ENCODE results near the gene APOBEC3H. TPM values are rescaled to one million over a fixed set of nuclear protein-coding genes. Genes with fewer than 3 reads are reported as not detected.

Gene APOBEC3H
- polyA plus RNA-seq, 1 donor from 2014 or later: 0.48 TPM

DNA sequence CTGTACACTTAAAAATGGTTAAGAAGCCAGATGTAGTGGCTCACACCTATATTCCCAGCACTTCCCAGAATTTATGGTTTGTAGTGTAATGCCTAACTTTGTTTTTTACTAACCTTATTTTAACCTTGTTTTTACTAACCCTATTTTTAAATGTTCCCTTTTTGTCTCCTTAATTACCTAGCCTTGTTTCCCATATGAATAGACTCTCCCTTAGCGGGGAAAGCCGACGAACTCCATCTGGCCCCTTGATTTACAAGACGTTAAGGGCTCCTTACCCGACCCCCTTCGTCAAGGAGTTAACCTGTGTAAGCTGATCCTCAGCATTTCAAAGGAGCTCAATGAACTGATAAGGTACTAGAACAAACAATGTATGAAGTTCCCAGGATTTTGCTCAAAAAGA lies 17.1 kb downstream of the APOBEC3H start:
- H3K36me3 Mint-ChIP-seq: no peaks in the 10 kb centered on the region
- H3K27me3 Mint-ChIP-seq: peaks cover 3% of the 10 kb centered on the region
- no peak overlapping the region for H3K4me3 Mint-ChIP-seq
- peaks cover 43 to 51% (median 47%) of the 10 kb centered on the region in 3 donors for H3K4me1 Mint-ChIP-seq
- peak overlapping the region in 2 of 3 donors; percentile 42 to 63 for H3K27ac Mint-ChIP-seq
- H3K9me3 Mint-ChIP-seq: no peaks in the 10 kb centered on the region

DNA sequence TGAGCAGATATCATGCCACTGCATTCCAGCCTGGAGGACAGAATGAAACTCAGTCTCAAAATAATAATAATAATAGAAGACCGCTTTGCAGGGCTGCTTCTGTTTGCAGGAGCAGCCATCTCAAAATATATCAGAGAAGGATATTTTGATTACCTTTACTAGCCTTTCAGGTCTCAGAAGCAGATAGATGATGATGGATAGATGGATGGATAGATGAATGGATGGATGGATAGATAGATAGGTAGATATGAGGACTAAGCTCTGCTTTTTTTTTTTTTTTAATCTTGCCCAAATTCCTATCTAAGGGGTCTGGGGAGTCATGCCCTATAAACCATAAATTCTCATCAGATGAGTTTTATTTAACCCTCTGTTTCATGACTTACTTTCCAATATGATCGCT lies 18.5 kb downstream of the APOBEC3H start:
- Mint-ChIP-seq H3K36me3 (no peaks in the 10 kb centered on the region), H3K9me3 (no peaks in the 10 kb centered on the region), H3K4me1 (peaks cover 42 to 51% (median 45%) of the 10 kb centered on the region in 3 donors), H3K4me3 (peak overlapping the region in 3 of 4 donors; percentile 51 to 86 (median 85)), H3K27ac (peak overlapping the region; percentile 30 to 89 (median 63)), H3K27me3 (peaks cover 3% of the 10 kb centered on the region)

DNA sequence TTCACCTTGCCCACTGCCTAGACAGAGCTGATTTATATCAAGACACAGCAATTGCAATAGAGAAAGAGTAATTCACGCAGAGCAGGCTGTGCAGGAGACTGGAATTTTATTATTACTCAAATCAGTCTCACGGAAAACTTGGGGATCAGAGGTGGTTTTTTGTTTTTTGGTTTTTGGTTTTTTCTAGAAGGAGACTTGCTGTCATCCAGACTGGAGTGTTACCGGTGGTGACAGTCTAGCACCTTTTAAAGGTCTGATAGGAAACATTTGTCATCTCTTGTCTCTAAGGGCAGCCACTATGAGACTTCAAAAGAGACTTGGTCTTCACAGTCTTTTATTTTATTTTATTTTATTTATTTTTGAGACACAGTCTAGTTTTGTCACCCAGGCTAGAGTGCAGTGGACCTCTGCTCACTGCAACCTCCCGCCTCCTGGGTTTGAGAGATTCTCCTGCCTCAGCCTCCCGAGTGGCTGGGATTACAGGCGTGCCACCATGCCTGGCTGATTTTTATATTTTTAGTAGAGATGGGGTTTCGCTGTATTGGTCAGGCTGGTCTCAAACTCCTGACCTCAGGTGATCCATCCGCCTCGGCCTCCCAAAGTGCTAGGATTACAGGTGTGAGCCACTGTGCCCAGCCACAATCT lies 19.1 kb downstream of the APOBEC3H start:
- H3K27ac Mint-ChIP-seq: peak overlapping the region; percentile 30 to 95 (median 89)
- no peaks in the 10 kb centered on the region for H3K36me3 Mint-ChIP-seq
- peaks cover 40 to 48% (median 40%) of the 10 kb centered on the region in 3 donors for H3K4me1 Mint-ChIP-seq
- H3K4me3 Mint-ChIP-seq: peak overlapping the region in 3 of 4 donors; percentile 38 to 86 (median 85)
- H3K9me3 Mint-ChIP-seq: no peaks in the 10 kb centered on the region
- H3K27me3 Mint-ChIP-seq: peaks cover 3% of the 10 kb centered on the region

DNA sequence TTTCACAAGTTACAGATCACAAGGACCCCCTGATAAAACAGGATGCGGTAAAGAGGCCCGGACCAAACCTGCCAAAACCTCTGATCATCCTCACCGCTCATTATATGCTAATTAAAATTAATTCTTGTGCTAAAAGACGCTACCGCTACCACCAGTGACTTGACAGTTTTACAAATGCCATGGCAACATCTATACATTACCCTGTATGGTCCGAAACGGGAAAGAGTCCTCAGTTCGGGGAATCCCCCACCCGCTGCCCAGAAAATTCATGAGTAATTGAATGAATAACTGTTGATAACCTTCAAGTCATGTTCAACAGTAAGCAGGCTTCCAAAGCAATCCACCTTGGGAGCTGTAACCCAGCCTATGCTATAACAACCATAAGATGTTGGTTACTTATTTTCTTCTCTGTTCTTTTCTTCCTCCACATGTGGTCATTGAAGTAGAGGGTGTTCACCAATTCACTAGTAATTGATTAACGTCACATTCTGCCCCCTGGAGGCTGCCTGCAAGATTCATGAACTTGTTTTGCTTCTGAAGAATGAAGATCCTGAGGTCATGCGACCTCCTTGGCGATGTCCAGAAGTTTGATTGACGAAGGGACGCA lies 20.6 kb downstream of the APOBEC3H start:
- peak overlapping the region; percentile 37 to 95 (median 92) for H3K27ac Mint-ChIP-seq
- H3K4me1 Mint-ChIP-seq: peaks cover 38 to 43% (median 41%) of the 10 kb centered on the region in 3 donors
- H3K27me3 Mint-ChIP-seq: peaks cover 3% of the 10 kb centered on the region
- no peaks in the 10 kb centered on the region for H3K9me3 Mint-ChIP-seq
- peak overlapping the region; percentile 7 to 85 (median 30) for H3K4me3 Mint-ChIP-seq
- no peaks in the 10 kb centered on the region for H3K36me3 Mint-ChIP-seq

DNA sequence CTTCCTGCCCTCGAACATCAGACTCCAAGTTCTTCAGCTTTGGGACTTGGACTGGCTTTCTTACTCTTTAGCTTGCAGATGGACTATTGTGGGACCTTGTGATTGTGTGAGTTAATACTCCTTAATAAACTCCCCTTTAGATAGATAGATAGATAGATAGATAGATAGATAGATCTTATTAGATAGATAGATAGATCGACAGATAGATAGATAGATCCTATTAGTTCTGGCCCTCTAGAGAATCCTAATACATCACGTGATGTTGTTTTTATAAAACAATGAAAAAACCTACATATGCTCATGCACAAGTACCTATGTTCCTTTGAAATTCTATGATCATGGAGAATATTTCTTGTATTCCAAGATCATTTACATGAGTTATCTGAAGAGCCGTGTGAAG lies 23.9 kb downstream of the APOBEC3H start:
- H3K4me3 Mint-ChIP-seq: no peak overlapping the region
- peaks cover 3% of the 10 kb centered on the region for H3K27me3 Mint-ChIP-seq
- H3K4me1 Mint-ChIP-seq: peaks cover 20 to 22% (median 21%) of the 10 kb centered on the region in 3 donors
- H3K9me3 Mint-ChIP-seq: no peaks in the 10 kb centered on the region
- peaks cover 1% of the 10 kb centered on the region for H3K36me3 Mint-ChIP-seq
- peak overlapping the region in 1 of 3 donors; percentile 58 for H3K27ac Mint-ChIP-seq

DNA sequence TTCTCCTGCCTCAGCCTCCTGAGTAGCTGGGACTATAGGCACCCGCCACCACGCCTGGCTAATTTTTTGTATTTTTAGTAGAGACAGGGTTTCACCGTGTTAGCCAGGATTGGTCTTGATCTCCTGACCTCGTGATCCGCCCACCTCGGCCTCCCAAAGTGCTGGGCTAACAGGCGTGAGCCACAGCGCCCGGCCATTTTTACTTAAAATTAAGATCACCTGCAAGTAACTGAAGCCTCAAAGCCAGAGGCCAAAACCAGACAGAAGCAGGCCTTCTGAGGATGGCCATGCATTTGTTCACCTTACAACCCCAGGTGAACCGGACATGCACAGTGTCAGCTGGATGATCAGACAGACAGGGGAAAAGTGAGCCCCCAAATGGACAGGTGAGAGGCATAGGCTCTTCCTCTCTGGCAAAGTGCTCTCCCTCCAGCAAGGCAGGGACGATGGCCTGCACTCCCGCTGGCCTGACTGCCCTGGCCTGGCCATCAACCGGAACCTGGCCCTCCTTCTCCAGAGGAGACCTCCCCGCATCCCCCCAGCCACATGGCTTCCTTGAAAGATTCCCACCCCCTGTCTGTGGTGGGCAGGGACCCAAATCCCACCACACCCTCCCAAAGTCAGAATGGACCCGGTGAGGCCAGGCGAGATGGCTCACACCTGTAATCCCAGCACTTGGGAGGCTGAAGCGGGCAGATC lies 25.9 kb downstream of the APOBEC3H start:
- H3K27ac Mint-ChIP-seq: no peak overlapping the region
- H3K4me3 Mint-ChIP-seq: no peak overlapping the region
- H3K36me3 Mint-ChIP-seq: peaks cover 1% of the 10 kb centered on the region
- no peaks in the 10 kb centered on the region for H3K9me3 Mint-ChIP-seq
- H3K4me1 Mint-ChIP-seq: peaks cover 7 to 12% (median 8%) of the 10 kb centered on the region in 3 donors
- no peaks in the 10 kb centered on the region for H3K27me3 Mint-ChIP-seq

DNA sequence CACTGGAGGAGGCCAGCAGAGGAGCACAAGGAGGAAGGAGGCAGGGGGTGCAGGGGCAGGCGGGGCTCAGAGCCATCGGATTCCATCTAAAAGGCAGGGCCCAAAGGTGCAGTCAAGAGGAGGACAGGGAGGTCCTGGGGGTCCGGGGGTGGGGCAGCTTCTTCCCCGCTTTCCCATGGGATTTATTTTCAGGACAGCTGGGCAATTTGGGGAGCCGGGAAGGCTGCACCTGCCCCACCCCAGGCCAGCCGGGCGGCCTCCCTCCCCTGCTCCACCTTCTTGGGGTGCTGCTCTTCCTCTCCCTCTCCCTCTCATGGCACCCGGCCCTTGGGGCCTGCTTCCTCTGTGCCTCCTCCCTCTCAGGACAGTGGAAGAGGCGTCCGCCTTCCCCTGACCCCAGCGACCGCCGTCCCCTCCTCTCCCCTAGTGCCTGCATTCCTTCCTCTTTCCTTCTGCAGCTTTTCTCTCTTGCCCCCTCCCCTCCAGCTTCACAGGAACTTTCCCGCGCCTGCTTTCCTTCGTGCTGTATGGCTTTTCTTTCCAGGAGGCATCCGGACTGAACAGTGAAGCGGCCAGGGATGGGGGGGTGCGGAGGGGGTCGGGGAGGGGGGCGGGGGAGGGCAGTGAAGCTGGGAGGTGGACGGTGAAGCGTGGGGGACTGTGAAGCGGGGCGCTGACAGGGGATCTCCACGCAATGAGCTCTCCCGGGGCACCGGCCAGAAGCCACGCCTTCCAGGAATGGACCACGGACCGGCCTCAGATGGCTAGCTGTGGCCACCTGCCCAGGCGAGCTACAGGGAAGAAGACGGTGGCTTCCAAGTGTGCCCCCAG lies 26.9 kb downstream of the APOBEC3H start:
- H3K27me3 Mint-ChIP-seq: no peaks in the 10 kb centered on the region
- peaks cover 3 to 10% (median 4%) of the 10 kb centered on the region in 3 donors for H3K4me1 Mint-ChIP-seq
- peaks cover 3% of the 10 kb centered on the region for H3K36me3 Mint-ChIP-seq
- no peak overlapping the region for H3K4me3 Mint-ChIP-seq
- peaks cover 0 to under 1% (median 0%) of the 10 kb centered on the region in 3 donors for H3K9me3 Mint-ChIP-seq
- H3K27ac Mint-ChIP-seq: no peak overlapping the region

DNA sequence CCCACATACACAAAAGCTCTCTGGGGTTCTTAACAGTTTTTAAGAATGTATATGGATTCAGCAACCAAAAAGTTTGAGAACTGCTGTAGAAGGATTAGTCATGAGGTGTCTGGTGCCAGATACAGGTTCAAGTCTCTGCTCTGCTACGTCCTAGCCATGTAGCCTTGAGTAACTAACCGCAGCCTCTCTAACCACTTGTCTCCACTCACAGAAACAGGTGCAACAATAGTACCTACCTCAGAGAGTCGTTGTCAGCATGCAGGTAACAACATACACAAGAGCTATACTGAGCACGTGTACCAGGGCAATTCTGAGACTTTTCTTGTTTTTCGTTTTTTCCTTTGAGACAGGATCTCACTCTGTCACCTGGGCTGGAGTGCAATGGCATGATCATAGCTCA lies 28.6 kb downstream of the APOBEC3H start:
- H3K4me1 Mint-ChIP-seq: peaks cover 2 to 10% (median 3%) of the 10 kb centered on the region in 3 donors
- H3K27me3 Mint-ChIP-seq: no peaks in the 10 kb centered on the region
- peaks cover 3% of the 10 kb centered on the region for H3K36me3 Mint-ChIP-seq
- H3K9me3 Mint-ChIP-seq: peaks cover 0 to 2% (median 0%) of the 10 kb centered on the region in 3 donors
- H3K4me3 Mint-ChIP-seq: no peak overlapping the region
- H3K27ac Mint-ChIP-seq: no peak overlapping the region

DNA sequence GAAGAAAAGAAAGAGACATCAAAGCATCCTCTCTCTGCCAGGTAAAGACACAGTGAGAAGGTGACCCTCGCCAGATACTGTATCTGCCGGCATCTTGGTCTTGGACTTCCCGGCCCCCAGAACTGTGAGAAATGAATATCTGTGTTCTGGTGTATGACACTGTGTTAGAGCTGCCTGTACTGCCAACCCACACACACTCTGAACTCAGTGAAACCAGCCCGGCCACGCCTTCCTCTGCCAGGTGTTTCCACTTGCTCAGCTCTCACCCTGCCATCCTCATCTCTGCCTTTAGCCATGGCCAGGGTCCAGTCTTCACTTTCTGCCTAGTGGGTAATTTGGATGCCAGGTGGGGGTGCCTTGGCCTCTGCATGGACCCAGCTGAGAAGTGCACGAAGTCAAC lies 31.5 kb downstream of the APOBEC3H start:
- Mint-ChIP-seq H3K9me3 (peaks cover 0 to 2% (median 0%) of the 10 kb centered on the region in 3 donors), H3K27me3 (no peaks in the 10 kb centered on the region), H3K4me3 (no peak overlapping the region), H3K27ac (no peak overlapping the region), H3K4me1 (peaks cover 0 to 2% (median 0%) of the 10 kb centered on the region in 3 donors), H3K36me3 (peaks cover 9% of the 10 kb centered on the region)

DNA sequence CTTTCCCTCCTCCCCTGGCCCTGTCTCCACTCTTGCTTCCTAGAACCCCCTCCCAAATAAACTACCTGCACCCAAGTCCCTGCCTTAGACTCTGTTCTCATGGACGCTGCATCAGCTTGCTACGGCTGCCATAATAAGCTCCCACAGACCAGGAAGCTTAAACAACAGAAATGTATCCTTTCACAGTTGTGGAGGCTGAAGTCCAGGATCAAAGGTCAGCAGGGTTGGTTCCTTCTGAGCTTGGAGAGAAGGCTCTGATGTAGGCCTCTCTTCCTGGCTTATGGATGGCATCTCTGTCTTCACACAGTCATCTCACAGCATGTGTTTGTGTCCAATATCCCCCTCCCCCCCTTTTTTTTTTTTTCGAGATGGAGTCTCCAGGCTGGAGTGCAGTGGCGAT lies 32.0 kb downstream of the APOBEC3H start:
- Mint-ChIP-seq H3K36me3 (peaks cover 9% of the 10 kb centered on the region), H3K4me3 (no peak overlapping the region), H3K27ac (no peak overlapping the region), H3K9me3 (peaks cover 0 to 2% (median 0%) of the 10 kb centered on the region in 3 donors), H3K4me1 (peaks cover 0 to 2% (median 0%) of the 10 kb centered on the region in 3 donors), H3K27me3 (no peaks in the 10 kb centered on the region)

DNA sequence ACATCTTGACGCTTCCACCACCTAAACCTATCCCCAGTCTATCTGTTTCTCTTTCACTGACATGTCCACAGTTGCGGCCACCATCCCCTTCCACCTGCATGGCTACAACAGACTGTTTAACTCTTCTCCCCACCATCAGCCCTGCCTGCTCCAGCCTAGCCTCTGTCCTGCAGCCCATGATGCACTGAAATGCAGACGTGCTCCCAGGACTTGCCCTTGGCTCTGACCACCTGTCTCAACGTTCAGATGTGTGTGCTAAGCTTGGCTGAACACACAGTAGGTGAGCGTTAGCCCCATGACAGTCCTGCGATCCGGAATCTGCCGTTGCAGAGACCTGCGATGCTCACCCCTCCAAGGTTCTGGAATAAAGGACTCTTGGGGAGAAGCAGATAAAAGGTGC lies 32.7 kb downstream of the APOBEC3H start:
- Mint-ChIP-seq H3K4me1 (peaks cover 0 to 2% (median 0%) of the 10 kb centered on the region in 3 donors), H3K27ac (no peak overlapping the region), H3K4me3 (no peak overlapping the region)

DNA sequence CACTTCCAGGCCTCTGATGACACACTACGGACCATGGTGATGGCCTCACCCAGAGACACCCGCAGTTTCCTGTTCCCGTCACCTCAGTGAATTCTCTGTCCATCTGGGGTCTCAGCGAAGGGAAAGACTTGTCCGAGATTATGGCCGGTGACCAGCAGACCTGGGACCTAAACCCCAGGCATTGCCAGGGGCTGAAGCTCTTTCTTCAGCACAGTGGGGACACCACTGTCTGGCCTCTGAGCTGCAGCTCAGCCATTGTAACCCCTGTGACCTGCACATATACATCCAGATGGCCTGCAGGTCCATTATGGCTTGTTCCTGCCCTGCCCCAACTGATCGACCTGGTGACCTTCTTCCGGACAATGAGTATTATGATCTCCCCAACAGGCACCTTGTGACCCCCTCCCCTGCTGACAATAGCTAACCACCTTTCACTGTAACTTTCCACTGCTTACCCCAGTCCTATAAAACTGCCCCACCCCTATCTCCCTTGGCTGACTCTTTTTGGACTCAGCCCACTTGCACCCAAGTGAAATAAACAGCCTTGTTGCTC lies 33.2 kb downstream of the APOBEC3H start:
- H3K4me3 Mint-ChIP-seq: no peak overlapping the region
- peaks cover 0 to 2% (median 0%) of the 10 kb centered on the region in 3 donors for H3K4me1 Mint-ChIP-seq
- peaks cover 0 to 2% (median 0%) of the 10 kb centered on the region in 3 donors for H3K9me3 Mint-ChIP-seq
- no peaks in the 10 kb centered on the region for H3K27me3 Mint-ChIP-seq
- peaks cover 9% of the 10 kb centered on the region for H3K36me3 Mint-ChIP-seq
- no peak overlapping the region for H3K27ac Mint-ChIP-seq

More for the DNA sequence above, 32.7 kb downstream of the APOBEC3H start:
- Mint-ChIP-seq H3K27me3 (no peaks in the 10 kb centered on the region), H3K36me3 (peaks cover 9% of the 10 kb centered on the region), H3K9me3 (peaks cover 0 to 2% (median 0%) of the 10 kb centered on the region in 3 donors)

DNA sequence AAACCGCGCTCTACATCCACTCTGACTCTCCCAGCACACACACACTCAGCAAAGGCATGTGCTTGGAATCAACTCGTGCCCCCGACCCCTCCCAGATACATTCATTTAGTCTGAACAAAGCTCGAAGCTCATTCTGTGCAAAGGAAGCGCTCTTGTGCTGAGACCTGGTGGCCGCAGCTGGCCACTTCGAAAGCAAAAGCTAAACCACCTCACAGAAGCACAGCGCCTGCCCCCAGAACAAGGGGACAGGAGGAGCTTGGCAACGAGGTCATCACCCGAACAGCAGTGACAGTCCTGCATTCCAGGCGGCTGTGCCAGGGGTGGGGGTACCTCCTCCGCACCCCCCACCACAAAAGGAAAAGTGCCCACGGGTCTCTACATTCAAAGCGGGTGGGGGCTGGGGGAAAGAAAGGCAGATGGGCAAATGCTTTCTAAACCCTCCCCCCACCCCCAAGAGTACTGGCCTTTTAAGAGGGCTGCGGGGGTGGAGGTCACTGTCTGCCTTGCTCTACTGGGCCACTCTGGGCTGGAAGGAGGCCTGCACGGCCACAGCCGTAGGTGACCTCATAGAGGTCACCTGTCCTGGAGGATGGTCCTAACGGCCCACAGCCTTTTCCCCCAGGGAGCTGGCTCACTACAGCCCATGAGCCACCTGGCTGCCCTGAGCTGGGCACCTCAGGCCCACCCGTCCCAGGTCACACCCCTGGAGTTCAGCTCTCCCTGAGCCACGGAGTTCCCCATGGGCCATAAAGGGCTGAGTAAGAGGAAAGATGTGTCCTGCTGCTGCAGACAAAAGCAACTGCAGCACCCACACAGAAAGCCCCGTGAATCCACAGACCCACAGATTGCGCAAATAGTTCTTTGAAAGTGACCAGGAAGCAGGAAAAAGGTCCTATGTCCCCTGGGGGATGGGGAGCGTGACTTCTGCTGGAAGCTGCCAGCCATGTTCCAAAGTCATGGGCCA lies 34.1 kb downstream of the APOBEC3H start:
- Mint-ChIP-seq H3K27ac (no peak overlapping the region), H3K36me3 (peaks cover 7% of the 10 kb centered on the region), H3K4me3 (no peak overlapping the region), H3K27me3 (no peaks in the 10 kb centered on the region), H3K4me1 (peaks cover 0 to 2% (median 0%) of the 10 kb centered on the region in 3 donors), H3K9me3 (peaks cover 0 to 2% (median 0%) of the 10 kb centered on the region in 3 donors)

Measured in IgD-negative memory B cell (primary cell).